GM08714 (cell line): ENCODE results near the gene SNX15.

ENCODE experiments used
- H3K4me3 ChIP-seq: fragments of 200-500 bp; sonication (Bioruptor generic); 2 replicates; pipeline ENCODE4 v1.5.1; 2014; ENCODE audit warnings: mild to moderate bottlenecking, low read length, inconsistent platforms
- ZNF274 ChIP-seq: IDR thresholded peaks from 2 replicates; pipeline ENCODE4 v1.6.1; 2012; ENCODE audit warnings: mild to moderate bottlenecking, low read depth, low read length

Gene SNX15

GRCh38 chr11:65058419-65059054, 31.3 kb downstream of the SNX15 start, which contains the start of gene NAALADL1:
TSS of gene NAALADL1 (minus strand) at chr11:65058553. CDS start at chr11:65058521, 32 bp downstream.
- H3K4me3 ChIP-seq, result no peak within 1 kb of the TSS
- no peak for TF ChIP-seq ZNF274

DNA sequence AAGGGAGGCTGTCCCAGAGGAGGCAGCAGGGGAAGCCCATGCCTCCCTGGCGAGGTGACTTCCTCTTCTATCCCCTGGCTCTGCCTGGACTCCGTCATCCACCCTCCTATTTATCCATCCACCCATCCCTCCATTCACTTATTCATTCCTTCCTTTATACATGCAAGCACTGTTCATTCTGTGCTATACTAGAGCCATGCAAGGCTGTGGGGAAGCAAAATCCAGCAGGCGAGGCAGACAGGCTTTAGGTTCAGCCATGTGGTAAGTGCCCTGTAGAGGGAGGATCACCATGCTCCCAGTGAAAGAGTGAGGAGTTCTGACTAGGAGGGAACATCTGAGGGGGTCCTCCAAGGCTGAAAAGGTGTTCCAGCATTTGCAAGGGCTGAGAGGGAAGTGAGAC, 32.3 kb downstream of the SNX15 start:
- no peak overlapping the region for H3K4me3 ChIP-seq
- no peak for TF ChIP-seq ZNF274

- H3K4me3 ChIP-seq, result no peak overlapping the region
- no peak for TF ChIP-seq ZNF274
These were observed 33.0 kb downstream of the SNX15 start for GRCh38 chr11:65059959-65060824.

GRCh38 chr11:65060913-65061408, 33.7 kb downstream of the SNX15 start:
- TF ChIP-seq ZNF274, result no peak
- H3K4me3 ChIP-seq, result no peak overlapping the region

DNA sequence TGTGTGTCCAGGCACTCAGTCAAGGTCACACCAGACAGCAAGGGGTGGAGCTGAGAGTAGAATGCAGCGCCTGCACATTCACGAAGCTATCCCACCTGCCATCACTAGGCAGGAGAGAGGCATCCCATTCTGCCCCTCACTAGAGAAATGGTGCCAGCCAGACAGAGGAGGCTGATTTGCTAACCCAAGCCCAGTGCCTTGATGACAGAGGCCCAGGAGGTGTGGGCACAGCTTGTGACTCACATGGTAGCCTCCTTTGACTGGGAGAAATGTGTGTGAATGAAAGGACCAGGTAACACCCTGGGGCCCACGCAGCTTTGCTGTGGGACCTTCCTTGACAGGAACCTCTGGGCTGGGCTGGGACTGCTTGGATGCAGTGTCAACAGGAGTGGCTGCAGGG, 36.3 kb downstream of the SNX15 start:
- H3K4me3 ChIP-seq, result no peak overlapping the region
- no peak for TF ChIP-seq ZNF274

DNA sequence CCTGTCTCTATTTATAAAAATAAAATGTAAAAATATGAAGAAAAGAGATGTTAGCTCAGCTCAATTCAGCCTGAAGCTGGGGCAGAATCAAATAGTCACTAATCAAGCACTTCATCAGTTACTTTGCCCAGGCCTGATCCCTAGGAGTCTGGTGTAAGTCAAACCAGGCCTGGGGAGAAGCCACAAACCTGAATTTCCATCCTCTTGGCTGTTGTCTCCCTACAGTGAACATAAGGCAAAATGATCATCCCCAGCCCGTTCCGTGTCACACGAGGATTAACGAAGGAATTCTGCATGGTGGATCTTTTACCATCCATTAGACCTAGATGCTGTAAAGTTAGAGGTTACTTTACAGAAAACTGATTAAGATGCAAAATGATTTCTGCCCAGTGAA, 37.6 kb downstream of the SNX15 start:
- no peak for TF ChIP-seq ZNF274
- H3K4me3 ChIP-seq, result no peak overlapping the region

- TF ChIP-seq ZNF274, result no peak
- H3K4me3 ChIP-seq, result no peak overlapping the region
These were observed 38.6 kb downstream of the SNX15 start for GRCh38 chr11:65065851-65066250.

- H3K4me3 ChIP-seq, result no peak overlapping the region
- no peak for TF ChIP-seq ZNF274
These were observed 39.1 kb downstream of the SNX15 start for GRCh38 chr11:65066315-65066714.

DNA sequence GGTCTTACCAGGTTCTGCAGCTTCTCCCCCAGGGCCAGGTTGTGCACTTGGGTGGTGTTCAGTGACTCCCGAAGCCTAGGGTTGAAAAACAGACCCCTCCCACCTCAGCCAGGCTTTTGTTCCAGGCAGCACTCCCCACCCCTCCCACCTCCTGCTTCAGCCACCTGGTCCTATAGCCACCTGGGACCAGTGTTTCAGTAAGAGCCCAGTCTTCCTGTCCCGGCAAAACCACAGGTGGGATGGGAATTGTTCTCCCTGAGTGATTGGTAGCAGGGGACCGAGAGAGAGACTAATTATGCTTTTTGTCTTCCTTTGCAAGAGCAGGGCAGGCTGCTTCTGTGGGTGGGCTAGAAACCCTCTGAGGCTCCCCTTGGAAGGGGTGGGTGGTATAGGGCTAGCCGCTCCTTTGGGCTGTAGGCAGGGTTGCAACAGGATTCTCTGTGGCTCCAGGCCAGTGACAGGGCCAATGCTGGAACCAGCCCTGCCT, 39.6 kb downstream of the SNX15 start:
- H3K4me3 ChIP-seq, result no peak overlapping the region
- no peak for TF ChIP-seq ZNF274

DNA sequence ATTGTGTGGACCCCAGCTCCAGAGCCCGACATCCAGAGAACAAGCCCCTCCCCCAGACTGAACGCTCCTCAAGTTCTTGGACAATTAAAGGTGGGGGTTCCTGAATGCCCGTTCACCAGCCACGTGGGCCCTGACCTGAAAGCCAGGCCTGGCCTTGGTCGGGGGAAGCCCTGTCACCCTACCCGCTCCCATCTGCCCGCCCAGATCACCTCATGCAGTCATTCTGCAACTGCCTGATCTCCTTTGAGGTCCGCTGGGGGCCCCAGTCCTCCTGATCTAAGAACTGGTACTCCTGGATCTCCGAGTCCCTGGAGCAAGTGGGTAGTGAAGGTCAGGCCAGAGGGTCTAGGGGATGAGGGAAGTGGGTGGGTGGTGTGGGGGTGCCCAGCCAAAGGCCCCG, 40.2 kb downstream of the SNX15 start:
- no peak overlapping the region for H3K4me3 ChIP-seq
- TF ChIP-seq ZNF274, result no peak

- H3K4me3 ChIP-seq, result no peak overlapping the region
- no peak for TF ChIP-seq ZNF274
These were observed 42.0 kb downstream of the SNX15 start for GRCh38 chr11:65069217-65069616.

DNA sequence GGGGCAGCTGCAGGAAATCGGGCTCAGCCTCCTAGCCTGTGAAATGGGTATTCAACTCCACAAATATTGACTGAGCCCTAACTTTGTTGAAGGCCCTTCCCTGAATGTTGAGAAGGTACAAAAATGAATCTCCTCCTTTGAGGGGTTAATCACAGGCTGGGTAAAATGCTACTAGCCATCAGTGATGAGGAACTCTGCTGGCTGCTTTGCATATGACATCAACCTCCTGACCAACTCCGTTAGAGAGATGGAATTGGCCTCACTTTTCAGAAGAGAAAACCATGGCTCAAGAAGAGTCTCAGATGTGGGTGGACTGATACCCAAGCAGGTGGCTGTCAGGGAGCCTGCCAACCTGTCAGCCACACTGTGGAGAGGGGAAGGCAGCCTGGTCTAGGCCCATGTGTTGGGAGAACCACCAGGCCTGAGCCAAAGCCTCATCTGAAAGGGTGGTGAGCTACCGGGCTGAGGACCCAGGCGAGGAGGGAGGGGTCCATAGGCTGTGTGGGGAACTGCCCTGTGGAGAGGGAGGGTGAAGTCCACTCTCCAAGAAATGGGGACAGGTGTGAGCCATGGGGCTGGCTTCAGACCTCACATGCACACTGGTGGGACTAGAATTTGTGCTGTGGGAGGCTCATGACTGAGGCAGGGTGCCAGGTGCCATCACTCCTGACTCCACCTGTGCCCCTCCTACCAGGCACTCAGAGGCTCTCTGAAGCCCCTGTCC, 44.8 kb downstream of the SNX15 start:
- TF ChIP-seq ZNF274, result no peak
- no peak overlapping the region for H3K4me3 ChIP-seq

- no peak for TF ChIP-seq ZNF274
- no peak overlapping the region for H3K4me3 ChIP-seq
These were observed 45.4 kb downstream of the SNX15 start for GRCh38 chr11:65072631-65072966.

DNA sequence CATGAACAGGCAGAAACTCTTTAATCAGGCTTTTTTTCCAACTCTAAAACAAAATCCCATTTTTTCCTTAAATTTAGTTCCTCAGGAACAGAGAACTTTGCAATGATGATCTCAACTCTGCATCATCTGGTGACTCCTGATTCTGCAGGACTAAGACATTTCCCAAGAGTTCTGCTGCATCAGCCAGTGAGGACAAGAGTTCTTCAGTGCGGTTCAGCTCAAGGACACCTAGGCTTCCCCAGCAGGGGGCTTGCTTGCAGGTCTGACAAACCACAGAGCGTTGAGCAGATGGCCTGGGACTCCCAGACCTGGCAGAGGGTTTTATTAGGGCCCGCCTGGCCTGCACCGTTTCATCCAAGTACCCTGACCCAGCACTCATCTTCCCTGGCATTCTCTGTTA, 50.2 kb downstream of the SNX15 start:
- no peak overlapping the region for H3K4me3 ChIP-seq
- TF ChIP-seq ZNF274, result no peak
